ENCODE measurements around the gene KNDC1.

The KNDC1 gene

GRCh38 chr10:133151543-133151972, 8.5 kb upstream of the KNDC1 start:
- H3K79me1 ChIP-seq (replicated peaks; ENCODE audit: low read length, poor library complexity, severe bottlenecking): no peaks in the 10 kb centered on the region
- no peak overlapping the region for H3K23ac ChIP-seq (ENCODE audit: low read length in 2 of 2)
- H2BK120ac ChIP-seq (ENCODE audit: low read depth, low read length): no peak overlapping the region
- H2AK5ac ChIP-seq (ENCODE audit: low read length, severe bottlenecking): no peak overlapping the region
- H3K14ac ChIP-seq (ENCODE audit: low read length in 2 of 2): no peak overlapping the region
- no peaks in the 10 kb centered on the region for H3K36me3 ChIP-seq (ENCODE audit: control insufficient read depth in 1 of 2, insufficient read depth in 2 of 2, low read depth in 1 of 2, low read length in 2 of 2)
- peaks cover 19 to 67% of the 10 kb centered on the region in 2 experiments for H3K27me3 ChIP-seq (ENCODE audit: control insufficient read depth in 1 of 2, insufficient read depth in 1 of 2, low read length in 2 of 2)
- no peak overlapping the region for H3K4ac ChIP-seq (ENCODE audit: low read depth in 1 of 2, low read length in 2 of 2)
- no peak overlapping the region for H2BK5ac ChIP-seq (ENCODE audit: low read depth, low read length, poor library complexity, severe bottlenecking)
- H2AFZ ChIP-seq (ENCODE audit: low read depth, low read length): no peak overlapping the region
- H3K18ac ChIP-seq (ENCODE audit: low read depth in 1 of 2, low read length in 2 of 2): no peak overlapping the region
- no peak for DNase-seq
- H3K4me2 ChIP-seq (ENCODE audit: low read length, poor library complexity, severe bottlenecking): no peak overlapping the region
- WGBS: 36% methylated on average over 8 of the region's 9 CpGs
- no peak overlapping the region for H4K91ac ChIP-seq (ENCODE audit: low read length)
- no peaks in the 10 kb centered on the region for H3K4me1 ChIP-seq (ENCODE audit: control insufficient read depth, insufficient read depth, low read depth, low read length)
- H3K4me3 ChIP-seq (ENCODE audit: insufficient read depth in 1 of 2, low read depth in 1 of 2, low read length in 2 of 2): no peak overlapping the region
- H3K9ac ChIP-seq (ENCODE audit: low read length): no peak overlapping the region
- no peak overlapping the region for H3K27ac ChIP-seq (ENCODE audit: low read length, poor library complexity, severe bottlenecking)
- no peak overlapping the region for H2BK15ac ChIP-seq (ENCODE audit: low read depth, poor library complexity, severe bottlenecking)
- peaks cover 18% of the 10 kb centered on the region for H3K9me3 ChIP-seq (ENCODE audit: control insufficient read depth, low read length)
- no peak overlapping the region for H4K8ac ChIP-seq (ENCODE audit: low read length)
- no peak overlapping the region for H2BK12ac ChIP-seq (ENCODE audit: low read length in 2 of 2)

GRCh38 chr10:133154411-133154810, 5.6 kb upstream of the KNDC1 start:
- H3K9ac ChIP-seq (ENCODE audit: low read length): no peak overlapping the region

GRCh38 chr10:133154996-133155778, 4.8 kb upstream of the KNDC1 start:
- Histone ChIP-seq H3K18ac (ENCODE audit: low read depth in 1 of 2, low read length in 2 of 2) (no peak overlapping the region), H2BK5ac (ENCODE audit: low read depth, low read length, poor library complexity, severe bottlenecking) (no peak overlapping the region), H2BK12ac (ENCODE audit: low read length in 2 of 2) (no peak overlapping the region), H2AFZ (ENCODE audit: low read depth, low read length) (no peak overlapping the region), H3K4me2 (ENCODE audit: low read length, poor library complexity, severe bottlenecking) (no peak overlapping the region), H2AK5ac (ENCODE audit: low read length, severe bottlenecking) (no peak overlapping the region), H3K79me1 (replicated peaks; ENCODE audit: low read length, poor library complexity, severe bottlenecking) (no peaks in the 10 kb centered on the region), H3K4me3 (ENCODE audit: insufficient read depth in 1 of 2, low read depth in 1 of 2, low read length in 2 of 2) (no peak overlapping the region), H3K23ac (ENCODE audit: low read length in 2 of 2) (no peak overlapping the region), H3K14ac (ENCODE audit: low read length in 2 of 2) (no peak overlapping the region), H3K9ac (ENCODE audit: low read length) (no peak overlapping the region), H3K9me3 (ENCODE audit: control insufficient read depth, low read length) (no peaks in the 10 kb centered on the region), H3K4ac (ENCODE audit: low read depth in 1 of 2, low read length in 2 of 2) (no peak overlapping the region), H3K4me1 (ENCODE audit: control insufficient read depth, insufficient read depth, low read depth, low read length) (peaks cover 13% of the 10 kb centered on the region), H2BK120ac (ENCODE audit: low read depth, low read length) (no peak overlapping the region), H4K8ac (ENCODE audit: low read length) (no peak overlapping the region), H3K27me3 (ENCODE audit: control insufficient read depth in 1 of 2, insufficient read depth in 1 of 2, low read length in 2 of 2) (peaks cover 31 to 79% of the 10 kb centered on the region in 2 experiments), H4K91ac (ENCODE audit: low read length) (no peak overlapping the region), H3K27ac (ENCODE audit: low read length, poor library complexity, severe bottlenecking) (no peak overlapping the region), H2BK15ac (ENCODE audit: low read depth, poor library complexity, severe bottlenecking) (no peak overlapping the region), H3K36me3 (ENCODE audit: control insufficient read depth in 1 of 2, insufficient read depth in 2 of 2, low read depth in 1 of 2, low read length in 2 of 2) (no peaks in the 10 kb centered on the region)
- no peak for DNase-seq
- 86% methylated on average over 28 of the region's 30 CpGs for WGBS

More at GRCh38 chr10:133154411-133154810, 5.6 kb upstream of the KNDC1 start:
- H3K14ac ChIP-seq (ENCODE audit: low read length in 2 of 2): no peak overlapping the region
- WGBS: 89% methylated on average over 4 of the region's 4 CpGs
- no peaks in the 10 kb centered on the region for H3K9me3 ChIP-seq (ENCODE audit: control insufficient read depth, low read length)
- peaks cover 29 to 82% of the 10 kb centered on the region in 2 experiments for H3K27me3 ChIP-seq (ENCODE audit: control insufficient read depth in 1 of 2, insufficient read depth in 1 of 2, low read length in 2 of 2)
- no peaks in the 10 kb centered on the region for H3K79me1 ChIP-seq (replicated peaks; ENCODE audit: low read length, poor library complexity, severe bottlenecking)
- H3K4me1 ChIP-seq (ENCODE audit: control insufficient read depth, insufficient read depth, low read depth, low read length): peaks cover 8% of the 10 kb centered on the region
- no peaks in the 10 kb centered on the region for H3K36me3 ChIP-seq (ENCODE audit: control insufficient read depth in 1 of 2, insufficient read depth in 2 of 2, low read depth in 1 of 2, low read length in 2 of 2)
- H2AK5ac ChIP-seq (ENCODE audit: low read length, severe bottlenecking): no peak overlapping the region
- H2BK5ac ChIP-seq (ENCODE audit: low read depth, low read length, poor library complexity, severe bottlenecking): no peak overlapping the region
- no peak overlapping the region for H3K4me2 ChIP-seq (ENCODE audit: low read length, poor library complexity, severe bottlenecking)
- no peak overlapping the region for H2BK12ac ChIP-seq (ENCODE audit: low read length in 2 of 2)
- no peak overlapping the region for H3K18ac ChIP-seq (ENCODE audit: low read depth in 1 of 2, low read length in 2 of 2)
- H3K4ac ChIP-seq (ENCODE audit: low read depth in 1 of 2, low read length in 2 of 2): no peak overlapping the region
- no peak overlapping the region for H4K8ac ChIP-seq (ENCODE audit: low read length)
- H2BK15ac ChIP-seq (ENCODE audit: low read depth, poor library complexity, severe bottlenecking): no peak overlapping the region
- no peak overlapping the region for H3K23ac ChIP-seq (ENCODE audit: low read length in 2 of 2)
- no peak overlapping the region for H2AFZ ChIP-seq (ENCODE audit: low read depth, low read length)
- H3K4me3 ChIP-seq (ENCODE audit: insufficient read depth in 1 of 2, low read depth in 1 of 2, low read length in 2 of 2): no peak overlapping the region
- no peak overlapping the region for H3K27ac ChIP-seq (ENCODE audit: low read length, poor library complexity, severe bottlenecking)
- DNase-seq: no peak
- H4K91ac ChIP-seq (ENCODE audit: low read length): no peak overlapping the region
- no peak overlapping the region for H2BK120ac ChIP-seq (ENCODE audit: low read depth, low read length)

- Histone ChIP-seq H3K9me3 (ENCODE audit: control insufficient read depth, low read length) (no peaks in the 10 kb centered on the region), H3K18ac (ENCODE audit: low read depth in 1 of 2, low read length in 2 of 2) (no peak overlapping the region), H3K4me2 (ENCODE audit: low read length, poor library complexity, severe bottlenecking) (no peak overlapping the region), H2AFZ (ENCODE audit: low read depth, low read length) (peak overlapping the region; percentile 31), H2BK5ac (ENCODE audit: low read depth, low read length, poor library complexity, severe bottlenecking) (no peak overlapping the region), H4K8ac (ENCODE audit: low read length) (no peak overlapping the region), H2BK12ac (ENCODE audit: low read length in 2 of 2) (no peak overlapping the region), H2AK5ac (ENCODE audit: low read length, severe bottlenecking) (no peak overlapping the region), H3K4me3 (ENCODE audit: insufficient read depth in 1 of 2, low read depth in 1 of 2, low read length in 2 of 2) (no peak overlapping the region), H4K91ac (ENCODE audit: low read length) (no peak overlapping the region), H3K27ac (ENCODE audit: low read length, poor library complexity, severe bottlenecking) (no peak overlapping the region), H3K23ac (ENCODE audit: low read length in 2 of 2) (no peak overlapping the region), H3K79me1 (replicated peaks; ENCODE audit: low read length, poor library complexity, severe bottlenecking) (no peaks in the 10 kb centered on the region), H3K4ac (ENCODE audit: low read depth in 1 of 2, low read length in 2 of 2) (no peak overlapping the region), H3K4me1 (ENCODE audit: control insufficient read depth, insufficient read depth, low read depth, low read length) (peaks cover 23% of the 10 kb centered on the region), H2BK120ac (ENCODE audit: low read depth, low read length) (no peak overlapping the region), H3K36me3 (ENCODE audit: control insufficient read depth in 1 of 2, insufficient read depth in 2 of 2, low read depth in 1 of 2, low read length in 2 of 2) (no peaks in the 10 kb centered on the region), H3K9ac (ENCODE audit: low read length) (no peak overlapping the region), H3K27me3 (ENCODE audit: control insufficient read depth in 1 of 2, insufficient read depth in 1 of 2, low read length in 2 of 2) (peaks cover 32 to 77% of the 10 kb centered on the region in 2 experiments), H3K14ac (ENCODE audit: low read length in 2 of 2) (no peak overlapping the region), H2BK15ac (ENCODE audit: low read depth, poor library complexity, severe bottlenecking) (no peak overlapping the region)
- WGBS: 73% methylated on average over 13 of the region's 24 CpGs
- no peak for DNase-seq
Observed at GRCh38 chr10:133156674-133157579, 3.1 kb upstream of the KNDC1 start.
